PC-3 (cell line): ENCODE results near the gene KRTAP12-1.

Experiments used
- EZH2 ChIP-seq: fragments of 300-600 bp; sonication (generic); IDR thresholded peaks from one replicate; pipeline ENCODE4 v1.6.1; 2017; ENCODE audit warnings: antibody characterized with exemption, mild to moderate bottlenecking, low read length; ENCODE audit not compliant: unreplicated experiment
- EZH2phosphoT487 ChIP-seq: fragments of 300-600 bp; sonication (generic); IDR thresholded peaks from 2 replicates; pipeline ENCODE4 v1.6.1; 2018; ENCODE audit warnings: mild to moderate bottlenecking, antibody characterized with exemption, low read length, borderline replicate concordance

DNA sequence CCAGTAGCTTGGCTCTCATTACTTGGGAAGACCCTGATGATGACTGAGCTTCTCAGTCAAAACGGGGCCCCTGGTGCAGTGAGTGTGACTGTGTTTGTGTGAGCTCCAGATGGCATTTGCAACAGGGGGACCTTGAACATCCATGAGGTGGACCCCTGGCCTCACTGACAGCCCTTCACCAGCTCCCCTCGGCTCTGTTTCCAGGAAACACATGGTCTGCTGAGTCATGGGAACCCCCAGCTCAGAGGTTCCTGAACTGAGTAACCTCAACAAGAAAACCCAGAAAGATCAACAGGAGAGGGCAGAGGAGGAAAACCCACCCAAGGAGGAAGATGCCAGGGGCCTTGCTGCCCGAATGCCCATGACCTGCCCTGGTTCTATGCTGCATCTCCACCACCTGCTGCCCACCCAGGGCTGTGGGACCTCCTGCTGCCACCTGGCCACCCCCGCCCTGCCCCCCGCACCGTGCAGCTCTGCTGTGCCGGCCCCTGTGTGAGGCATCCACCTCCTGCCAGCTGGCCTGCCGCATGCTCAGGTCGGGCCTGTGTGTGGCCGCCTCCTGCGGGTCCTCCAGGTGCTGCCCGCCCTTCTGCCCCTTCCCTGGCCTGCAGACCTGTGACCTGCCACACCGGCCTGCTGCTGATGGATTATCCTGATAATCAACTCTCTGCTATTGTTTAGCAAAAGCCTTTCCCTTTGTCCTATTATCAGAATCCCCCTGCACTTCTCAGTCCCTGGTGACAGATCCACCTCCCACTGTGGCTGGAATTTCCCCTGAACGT, 4.2 kb upstream of the KRTAP12-1 start:
- TF ChIP-seq EZH2phosphoT487 (no peak), EZH2 (no peak)
